Measurements from ENCODE around the gene UBE2Q1.

- no peak for TF ChIP-seq CTCF (IDR thresholded peaks at IDR 0.05; ENCODE audit: insufficient read depth, low read length)
- no peak for TF ChIP-seq REST (IDR thresholded peaks at IDR 0.05; ENCODE audit: insufficient replicate concordance, low read depth)
- TF ChIP-seq POLR2AphosphoS5 (IDR thresholded peaks at IDR 0.05; ENCODE audit: low read depth), result no peak
Measured at GRCh38 chr1:154550657-154551056, 7.8 kb downstream of the UBE2Q1 start.
